Measurements from ENCODE around the gene HUS1. TPM values are rescaled to one million over a fixed set of nuclear protein-coding genes. Genes with fewer than 3 reads are reported as not detected.

Gene HUS1
- total RNA-seq, 1 donor from 2014 or later = 10.3 TPM

DNA sequence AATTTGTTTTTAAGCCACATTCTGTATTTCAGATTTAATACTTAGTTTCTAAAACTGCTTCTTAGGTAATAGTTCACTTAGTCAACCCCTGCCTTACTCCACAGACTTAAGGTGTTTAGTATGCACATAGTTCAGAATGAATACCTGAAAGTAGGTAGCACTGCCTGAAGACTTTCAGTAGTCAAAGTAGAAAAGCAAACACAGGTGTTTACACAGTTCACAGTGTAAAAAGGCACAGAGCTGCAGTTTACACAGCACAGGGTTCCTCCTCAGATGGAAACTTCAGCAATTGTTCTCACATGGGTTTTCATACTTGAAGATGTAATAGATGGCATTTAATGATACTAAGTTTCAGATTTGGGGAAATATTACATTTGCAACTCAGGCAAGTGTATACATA is 28.0 kb downstream of the HUS1 start:
- TF ChIP-seq, protein P1, sequence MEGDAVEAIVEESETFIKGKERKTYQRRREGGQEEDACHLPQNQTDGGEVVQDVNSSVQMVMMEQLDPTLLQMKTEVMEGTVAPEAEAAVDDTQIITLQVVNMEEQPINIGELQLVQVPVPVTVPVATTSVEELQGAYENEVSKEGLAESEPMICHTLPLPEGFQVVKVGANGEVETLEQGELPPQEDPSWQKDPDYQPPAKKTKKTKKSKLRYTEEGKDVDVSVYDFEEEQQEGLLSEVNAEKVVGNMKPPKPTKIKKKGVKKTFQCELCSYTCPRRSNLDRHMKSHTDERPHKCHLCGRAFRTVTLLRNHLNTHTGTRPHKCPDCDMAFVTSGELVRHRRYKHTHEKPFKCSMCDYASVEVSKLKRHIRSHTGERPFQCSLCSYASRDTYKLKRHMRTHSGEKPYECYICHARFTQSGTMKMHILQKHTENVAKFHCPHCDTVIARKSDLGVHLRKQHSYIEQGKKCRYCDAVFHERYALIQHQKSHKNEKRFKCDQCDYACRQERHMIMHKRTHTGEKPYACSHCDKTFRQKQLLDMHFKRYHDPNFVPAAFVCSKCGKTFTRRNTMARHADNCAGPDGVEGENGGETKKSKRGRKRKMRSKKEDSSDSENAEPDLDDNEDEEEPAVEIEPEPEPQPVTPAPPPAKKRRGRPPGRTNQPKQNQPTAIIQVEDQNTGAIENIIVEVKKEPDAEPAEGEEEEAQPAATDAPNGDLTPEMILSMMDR (conservative IDR thresholded peaks at IDR 0.05; ENCODE audit: low read depth, low read length) = no peak
- no peak for DNase-seq (ENCODE audit: low read depth)
- H3K4me3 ChIP-seq (ENCODE audit: low read depth, low read length) = no peak overlapping the region

DNA sequence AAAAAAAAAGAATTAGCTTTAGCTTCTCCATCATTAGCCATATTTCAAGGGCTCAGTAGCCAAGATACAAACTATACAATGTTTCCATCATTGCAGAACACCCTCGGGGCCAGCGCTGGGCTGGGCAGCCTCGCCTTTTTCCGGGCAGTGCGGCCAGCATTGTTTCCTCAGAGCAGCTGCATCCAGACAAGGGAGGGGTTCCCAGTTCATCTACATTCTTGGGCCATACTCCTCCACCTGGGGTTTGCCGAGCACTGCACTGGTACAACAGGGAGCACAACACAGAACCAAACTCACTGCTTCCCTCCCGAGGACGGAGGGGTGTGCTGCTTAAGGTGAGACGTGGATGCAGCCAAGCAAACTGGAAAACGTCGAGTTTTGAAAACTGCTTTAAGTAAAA is 28.7 kb downstream of the HUS1 start:
- H3K4me3 ChIP-seq (ENCODE audit: low read depth, low read length) = no peak overlapping the region
- TF ChIP-seq, protein P1 (conservative IDR thresholded peaks at IDR 0.05; ENCODE audit: low read depth, low read length) = no peak
- no peak for DNase-seq (ENCODE audit: low read depth)

DNA sequence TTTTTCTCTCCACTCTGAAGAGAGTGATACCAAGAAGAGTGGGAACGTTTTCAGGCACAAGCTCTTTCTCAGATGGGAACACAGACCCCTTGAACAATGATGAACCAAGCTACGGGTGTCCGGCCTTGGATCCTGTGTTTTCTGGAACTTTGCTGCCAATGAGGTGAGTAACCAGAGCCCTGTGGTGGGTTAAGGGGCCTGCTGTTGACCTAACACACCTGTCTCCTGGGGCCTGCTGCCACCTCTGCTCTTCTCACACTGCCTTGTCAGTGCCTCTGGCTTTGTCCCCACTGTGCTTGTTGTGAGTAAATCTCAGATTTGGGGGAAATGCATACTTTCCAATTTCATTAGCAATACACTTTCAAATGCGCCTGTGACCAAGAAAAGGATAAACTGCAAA is 29.7 kb downstream of the HUS1 start:
- DNase-seq (ENCODE audit: low read depth) = no peak
- H3K4me3 ChIP-seq (ENCODE audit: low read depth, low read length) = no peak overlapping the region
- TF ChIP-seq, protein P1 (conservative IDR thresholded peaks at IDR 0.05; ENCODE audit: low read depth, low read length) = no peak

DNA sequence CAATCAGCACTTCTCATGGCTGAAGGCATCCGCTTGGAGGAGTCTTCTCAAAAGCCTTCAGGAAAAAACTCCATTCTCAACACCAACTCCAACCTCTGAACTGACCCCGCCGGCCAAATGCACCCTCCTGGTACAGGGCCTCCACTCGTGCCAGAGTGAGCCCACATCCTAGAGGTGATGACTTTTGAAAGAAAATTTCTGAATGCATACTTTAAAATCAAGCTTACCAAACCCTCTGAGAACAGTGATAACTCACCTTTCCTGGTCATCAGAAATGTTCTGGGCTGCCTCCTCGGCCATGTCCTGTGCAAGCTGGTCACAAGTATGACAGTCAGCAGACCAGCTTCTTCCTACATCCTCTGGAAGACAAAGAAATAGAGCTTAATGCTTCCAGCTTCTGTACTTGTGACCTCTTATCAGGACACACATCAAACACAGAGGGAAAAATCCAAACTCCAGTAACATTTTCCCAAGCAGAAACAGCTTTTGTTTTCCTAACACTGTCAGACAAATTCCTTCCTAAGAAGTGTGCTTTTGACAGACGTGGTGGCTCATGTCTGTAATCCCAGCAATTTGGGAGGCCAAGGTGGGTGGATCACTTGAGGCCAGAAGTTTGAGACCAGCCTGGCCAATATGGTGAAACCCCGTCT is 31.1 kb downstream of the HUS1 start, which contains the start of gene PKD1L1:
Gene PKD1L1 (minus strand): TSS at position 326 of the 650 bp plus-strand sequence. CDS start 26 bp downstream, at position 300.
- H3K4me3 ChIP-seq (ENCODE audit: low read depth, low read length) = no peak within 1 kb of the TSS
- TF ChIP-seq, protein P1 (conservative IDR thresholded peaks at IDR 0.05; ENCODE audit: low read depth, low read length) = no peak
- DNase-seq (ENCODE audit: low read depth) = no peak

DNA sequence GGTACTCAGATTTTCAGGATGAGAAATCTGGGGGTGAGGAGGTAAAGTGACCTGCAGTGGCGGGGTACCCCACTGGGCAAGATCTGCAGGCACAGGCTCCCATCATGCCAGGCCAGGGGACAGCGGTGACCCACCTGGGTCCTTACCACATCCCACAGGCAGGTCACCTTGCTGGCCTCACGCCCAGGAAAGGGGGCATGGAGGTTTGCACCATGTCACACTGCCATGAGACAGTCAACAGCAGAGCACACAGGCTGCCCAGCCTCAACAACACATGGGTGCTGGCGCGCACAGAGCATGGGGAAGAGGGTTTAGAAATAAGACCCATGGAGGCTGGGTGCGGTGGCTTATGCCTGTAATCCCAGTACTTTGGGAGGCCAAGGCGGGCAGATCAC is 32.1 kb downstream of the HUS1 start:
- no peak for DNase-seq (ENCODE audit: low read depth)
- no peak overlapping the region for H3K4me3 ChIP-seq (ENCODE audit: low read depth, low read length)
- TF ChIP-seq, protein P1 (conservative IDR thresholded peaks at IDR 0.05; ENCODE audit: low read depth, low read length) = no peak

DNA sequence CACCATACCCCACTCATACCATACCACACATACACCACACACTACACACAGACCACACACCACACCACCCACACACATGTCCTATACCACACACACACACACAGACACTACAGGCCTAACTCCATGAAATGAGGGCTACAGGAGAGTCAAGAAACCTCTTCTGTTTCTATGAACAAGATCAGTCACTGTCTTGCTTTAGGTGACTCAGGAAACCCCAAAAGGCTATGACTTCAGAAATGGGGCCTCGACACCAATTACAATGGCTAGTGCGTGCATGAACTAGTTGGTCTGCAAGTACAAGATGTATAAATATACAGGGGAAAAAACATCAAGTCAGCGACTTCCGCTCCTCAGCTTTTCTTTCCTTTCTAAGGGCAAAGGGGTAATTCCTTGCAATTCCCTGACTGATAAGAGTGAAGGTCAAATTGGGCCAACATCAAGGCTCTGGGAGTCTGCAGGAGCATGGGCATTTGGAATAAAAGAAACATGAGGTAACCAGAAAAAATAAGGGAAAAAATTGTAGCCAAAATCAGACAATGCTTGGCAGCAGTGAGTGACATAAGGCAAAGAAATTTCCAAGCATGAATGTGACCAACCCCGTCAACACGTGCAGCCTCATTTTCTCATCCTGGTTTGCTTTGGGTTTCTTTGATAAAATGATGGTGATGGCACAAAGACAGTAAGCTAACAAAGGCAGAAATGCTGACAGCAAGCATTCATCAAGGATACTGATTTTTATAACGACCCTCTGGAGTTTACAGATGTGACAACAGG is 32.6 kb downstream of the HUS1 start:
- H3K4me3 ChIP-seq (ENCODE audit: low read depth, low read length) = no peak overlapping the region
- TF ChIP-seq, protein P1 (conservative IDR thresholded peaks at IDR 0.05; ENCODE audit: low read depth, low read length) = no peak
- no peak for DNase-seq (ENCODE audit: low read depth)
